A673 (cell line): ENCODE measurements around the gene MAST4. TPM values are rescaled to one million over a fixed set of nuclear protein-coding genes. Genes with fewer than 3 reads are reported as not detected.

Experiments
- BruUV-seq: library from RNA; stranded (reverse); fragments of 400-500 nt; replicated peaks from 2 replicates; lab custom pipeline; 2021; lab: Mats Ljungman, UMichigan
- CTCF ChIA-PET: fragments of 300-600 bp; sonication (Branson Sonifier 250); formaldehyde crosslinking; loops from one replicate; lab custom pipeline; 2022; ENCODE audit warnings: antibody characterized with exemption; lab: Charles Lee
- POLR2A ChIA-PET: fragments of 300-600 bp; sonication (Branson Sonifier 250); formaldehyde crosslinking; loops from one replicate; lab custom pipeline; 2022; ENCODE audit warnings: antibody characterized with exemption; ENCODE audit not compliant: low non-redundant PET; lab: Charles Lee
- DNase-seq: peaks from one replicate; pipeline ENCODE4 v3.0.0-alpha.2; 2015; ENCODE audit warnings: low spot score
- H3K27ac ChIP-seq: fragments of 200-600 bp; sonication (generic); 2 replicates; pipeline ENCODE4 v1.5.1; 2016; ENCODE audit warnings: mixed run types, low read depth, mild to moderate bottlenecking, mixed read lengths, antibody characterized with exemption, low read length; ENCODE audit not compliant: poor library complexity, severe bottlenecking
- H3K27me3 ChIP-seq: fragments of 200-600 bp; sonication (generic); replicated peaks from 2 replicates; pipeline ENCODE4 v1.6.1; 2017; ENCODE audit warnings: mixed run types, low read depth, mild to moderate bottlenecking, mixed read lengths, antibody characterized with exemption, low read length; ENCODE audit not compliant: insufficient read depth, poor library complexity
- H3K36me3 ChIP-seq: fragments of 200-600 bp; sonication (generic); 2 replicates; pipeline ENCODE4 v1.6.1; 2016; ENCODE audit warnings: mixed run types, mild to moderate bottlenecking, mixed read lengths, antibody characterized with exemption, low read length; ENCODE audit not compliant: insufficient read depth, poor library complexity, severe bottlenecking
- H3K4me1 ChIP-seq: fragments of 200-600 bp; sonication (generic); 2 replicates; pipeline ENCODE4 v1.6.1; 2017; ENCODE audit warnings: mixed run types, mild to moderate bottlenecking, mixed read lengths, antibody characterized with exemption, low read length; ENCODE audit not compliant: insufficient read depth, poor library complexity, severe bottlenecking
- H3K4me3 ChIP-seq: fragments of 200-600 bp; sonication (generic); 2 replicates; pipeline ENCODE4 v1.5.1; 2016; ENCODE audit warnings: low read depth, mixed run types, mild to moderate bottlenecking, mixed read lengths, low read length; ENCODE audit not compliant: poor library complexity, severe bottlenecking
- H3K9me3 ChIP-seq: fragments of 200-600 bp; sonication (generic); 2 replicates; pipeline ENCODE4 v1.6.1; 2016; ENCODE audit warnings: mixed run types, low read depth, mild to moderate bottlenecking, mixed read lengths, antibody characterized with exemption, low read length; ENCODE audit not compliant: poor library complexity, severe bottlenecking
- CTCF ChIP-seq: fragments of 300-800, 200-600 bp; sonication (generic); conservative IDR thresholded peaks from 2 replicates; pipeline ENCODE4 v1.5.1; 2017; ENCODE audit warnings: low read depth, mild to moderate bottlenecking, antibody characterized with exemption, low read length, moderate library complexity, mixed read lengths
- EZH2 ChIP-seq: fragments of 200-600 bp; sonication (generic); IDR thresholded peaks from 2 replicates; pipeline ENCODE4 v1.6.1; 2017; ENCODE audit warnings: borderline replicate concordance, low read depth, mild to moderate bottlenecking, mixed read lengths, antibody characterized with exemption, low read length; ENCODE audit not compliant: poor library complexity, severe bottlenecking
- intact Hi-C: fragments of 100-400 bp; cut with micrococcal nuclease; formaldehyde crosslinking; loops from one replicate; pipeline ENCODE4 v1.10.0; 2022; ENCODE audit not compliant: unreplicated experiment
- total RNA-seq: library from RNA; stranded (reverse); gene quantifications from 2 replicates; pipeline ENCODE4 v1.2.3, GENCODE V29; 2021

The MAST4 gene
- total RNA-seq, 1 experiment from 2014 or later = 4.5 TPM

GRCh38 chr5:66884564-66885243 is 288.5 kb downstream of the MAST4 start:
- BruUV-seq = no TSS peak
- Histone ChIP-seq H3K36me3 (no peaks in the 10 kb centered on the region), H3K4me1 (peaks cover 9% of the 10 kb centered on the region), H3K9me3 (no peaks in the 10 kb centered on the region), H3K4me3 (no peak overlapping the region), H3K27ac (no peak overlapping the region), H3K27me3 (no peaks in the 10 kb centered on the region)
- no peak for TF ChIP-seq CTCF
- no peak for TF ChIP-seq EZH2
- intact Hi-C loops = no loop called here
- DNase-seq = no peak
- POLR2A ChIA-PET = no interaction called here
- CTCF ChIA-PET = no interaction called here

- Histone ChIP-seq H3K4me1 (no peaks in the 10 kb centered on the region), H3K36me3 (no peaks in the 10 kb centered on the region), H3K27ac (no peak overlapping the region), H3K27me3 (no peaks in the 10 kb centered on the region), H3K4me3 (no peak overlapping the region), H3K9me3 (no peaks in the 10 kb centered on the region)
- ChIA-PET CTCF (no interaction called here), POLR2A (no interaction called here)
- TF ChIP-seq EZH2 (no peak), CTCF (no peak)
- intact Hi-C loops = no loop called here
- no peak for DNase-seq
- no TSS peak for BruUV-seq
These were observed 290.7 kb downstream of the MAST4 start for GRCh38 chr5:66886941-66887340.

- Histone ChIP-seq H3K4me1 (no peaks in the 10 kb centered on the region), H3K36me3 (no peaks in the 10 kb centered on the region), H3K4me3 (no peak overlapping the region), H3K27me3 (no peaks in the 10 kb centered on the region), H3K9me3 (no peaks in the 10 kb centered on the region), H3K27ac (no peak overlapping the region)
- ChIA-PET CTCF (no interaction called here), POLR2A (no interaction called here)
- TF ChIP-seq EZH2 (no peak), CTCF (no peak)
- DNase-seq = no peak
- no TSS peak for BruUV-seq
- intact Hi-C loops = no loop called here
These were observed 292.4 kb downstream of the MAST4 start for GRCh38 chr5:66888613-66889012.
